ENCODE measurements around the gene CDKL1.
"Not testable (repeated sequence)": the region's sequence is repeated elsewhere in the genome, so short reads cannot be mapped to it uniquely, and the experiment has no call there.

- TF ChIP-seq CTCF (IDR thresholded peaks at IDR 0.05; ENCODE audit: insufficient read depth, low read depth, low read length); EZH2 (IDR thresholded peaks at IDR 0.05; ENCODE audit: insufficient read depth, low read length): not testable (repeated sequence)
Measured at GRCh38 chr14:50365572-50365971, 31.1 kb downstream of the CDKL1 start.

All from astrocyte (in vitro differentiated cells and primary cell).